ENCODE measurements around the gene RNF213. TPM values are rescaled to one million over a fixed set of nuclear protein-coding genes. Genes with fewer than 3 reads are reported as not detected.

The RNF213 gene
- total and polyA plus RNA-seq, 2 of the 8 experiments (the other 6 are each of a cell fraction or from before 2014, with no cell fraction given) = 33.8 to 62.8 TPM

- Histone ChIP-seq H3K27me3 (replicated peaks in 1 of 4; ENCODE audit: control insufficient read depth in 3 of 4, extremely low read depth in 1 of 4, insufficient read depth in 3 of 4, low read length in 3 of 4) (no peaks in the 10 kb centered on the region), H4K5ac (ENCODE audit: insufficient read length, low read depth, low read length) (no peak overlapping the region), H2AFZ (ENCODE audit: low read length) (no peak overlapping the region), H3K79me2 (ENCODE audit: control insufficient read depth in 1 of 2, insufficient read depth in 2 of 2, low read length in 2 of 2) (no peaks in the 10 kb centered on the region), H3K23ac (ENCODE audit: insufficient read length) (no peak overlapping the region), H4K20me1 (replicated peaks in 1 of 2; ENCODE audit: control insufficient read depth in 1 of 2, insufficient read depth in 2 of 2, low read length in 2 of 2) (peaks cover 0 to 11% of the 10 kb centered on the region in 2 experiments), H4K91ac (replicated peaks; ENCODE audit: insufficient read length, low read length) (no peak overlapping the region), H3K36me3 (ENCODE audit: control insufficient read depth in 2 of 4, insufficient read depth in 4 of 4, low read length in 3 of 4) (peaks cover 0 to 13% (median under 1%) of the 10 kb centered on the region in 4 experiments; a peak in 3 of 8 replicates), H2BK12ac (ENCODE audit: low read depth, low read length) (no peak overlapping the region), H3K79me1 (ENCODE audit: low read depth, low read length) (peaks cover 3% of the 10 kb centered on the region; the same call in 1 of the 2 replicates), H2AK5ac (ENCODE audit: low read depth, low read length) (no peak overlapping the region), H3K4me1 (replicated peaks in 1 of 4; ENCODE audit: control insufficient read depth in 3 of 4, insufficient read depth in 4 of 4, low read length in 3 of 4) (peaks cover 0 to 3% (median under 1%) of the 10 kb centered on the region in 4 experiments; a peak in 2 of 7 replicates), H3K14ac (ENCODE audit: insufficient read length) (no peak overlapping the region), H2BK20ac (ENCODE audit: low read length) (no peak overlapping the region), H2BK15ac (ENCODE audit: low read length) (no peak overlapping the region), H3K56ac (replicated peaks; ENCODE audit: insufficient read length, low read depth, low read length) (no peak overlapping the region), H4K8ac (ENCODE audit: extremely low read depth, insufficient read depth, low read length) (no peak overlapping the region), H3K9me3 (ENCODE audit: insufficient read depth in 2 of 2, low read depth in 1 of 2, low read length in 1 of 2) (no peaks in the 10 kb centered on the region), H3K4me3 (ENCODE audit: extremely low read depth in 1 of 4, insufficient read depth in 2 of 4, low read depth in 3 of 4, low read length in 4 of 4) (no peak overlapping the region), H3K4me2 (ENCODE audit: insufficient read depth in 1 of 2, low read depth in 2 of 2, low read length in 2 of 2) (no peak overlapping the region), H3K18ac (ENCODE audit: extremely low read depth, low read length) (no peak overlapping the region), H2BK5ac (ENCODE audit: low read depth, low read length) (no peak overlapping the region), H3K23me2 (ENCODE audit: low read depth, low read length) (peaks cover 8% of the 10 kb centered on the region; the same call in 1 of the 2 replicates), H3K9ac (replicated peaks in 1 of 4; ENCODE audit: extremely low read depth in 1 of 4, low read depth in 3 of 4, low read length in 3 of 4) (no peak overlapping the region; a peak in 1 of 7 replicates), H3K27ac (ENCODE audit: low read depth, low read length) (no peak overlapping the region), H2BK120ac (replicated peaks; ENCODE audit: low read depth, low read length) (no peak overlapping the region), H3K4ac (replicated peaks; ENCODE audit: insufficient read length, low read depth, low read length) (no peak overlapping the region)
- TF ChIP-seq POU5F1 (IDR thresholded peaks at IDR 0.05; ENCODE audit: low read depth, low read length) = no peak
- peak; percentile 65; the same call in 1 of the 2 replicates for TF ChIP-seq GABPA (IDR thresholded peaks at IDR 0.05; ENCODE audit: borderline replicate concordance, insufficient read depth, low read length)
- peak; percentile 59 for TF ChIP-seq MAX (IDR thresholded peaks at IDR 0.05)
- 0 out of 4 replicates have a peak, but pooled peaks have one; percentile 49 to 73 for TF ChIP-seq SIN3A (conservative IDR thresholded peaks at IDR 0.05 in 1 of 2, IDR thresholded peaks at IDR 0.05 in 1 of 2; ENCODE audit: low read depth in 1 of 2, low read length in 2 of 2)
- TF ChIP-seq BRCA1 (IDR thresholded peaks at IDR 0.05; ENCODE audit: low read depth, low read length) = no peak
- TF ChIP-seq RAD21 (IDR thresholded peaks at IDR 0.05 in 1 of 2, conservative IDR thresholded peaks at IDR 0.05 in 1 of 2; ENCODE audit: low read depth in 2 of 2, low read length in 2 of 2) = peak; percentile 38 to 49
- TF ChIP-seq CTCF (IDR thresholded peaks at IDR 0.05; ENCODE audit: control extremely low read depth in 1 of 3, insufficient read depth in 1 of 3, low read depth in 1 of 3, low read length in 3 of 3) = peak; percentile 47 to 71 (median 67)
- CTCF ChIA-PET (ENCODE audit: partially characterized antibody) = interaction anchor here (0.6 to 3.6 kb wide), 21 partner anchors 10 to 1951 kb away, joined by 3 to 23 read pairs (median 4); no protein-coding TSS in a partner anchor
- WGBS, 2 experiments (ENCODE audit: extremely low coverage in 1 of 2, insufficient coverage in 1 of 2, insufficient read length in 1 of 2, insufficient replicate concordance in 2 of 2, low coverage in 1 of 2, low lambda C conversion rate in 2 of 2, missing lambda C conversion rate in 1 of 2) = 72% methylated on average over 11 of the region's 11 CpGs; no CpG with 5 or more reads in 1 of the 2 experiments
- DNase-seq (ENCODE audit: low read depth in 1 of 2, low spot score in 2 of 2) (no peak), FAIRE-seq (no peak)
- POLR2A ChIA-PET (ENCODE audit: partially characterized antibody) = interaction anchor here (0.6 to 3.3 kb wide), 8 partner anchors 11 to 623 kb away, joined by 3 to 13 read pairs (median 4); no protein-coding TSS in a partner anchor
These were observed 24.0 kb downstream of the RNF213 start for GRCh38 chr17:80284631-80285030.

Measured in H1 (cell line).